HepG2 (cell line): ENCODE measurements around the gene DAG1. TPM values are rescaled to one million over a fixed set of nuclear protein-coding genes. Genes with fewer than 3 reads are reported as not detected.

Experiments
- ATF7 ChIP-seq, 2 experiments: fragments of 450-650 bp in 1 of 2; sonication (generic) in 1 of 2; formaldehyde crosslinking in 1 of 2; IDR thresholded peaks; 2 replicates each; pipeline versions ENCODE4 v1.4.0 to v1.6.1; 2016 to 2020; ENCODE audit warnings: antibody characterized with exemption in 1 of 2, mild to moderate bottlenecking in 1 of 2, missing genetic modification reagents in 1 of 2
- MAX ChIP-seq: IDR thresholded peaks from 2 replicates; pipeline ENCODE4 v1.6.1; 2012; ENCODE audit warnings: inconsistent platforms
- MEF2D ChIP-seq: sonication (generic); formaldehyde crosslinking; IDR thresholded peaks from 2 replicates; pipeline ENCODE4 v1.5.1; 2020; ENCODE audit warnings: mild to moderate bottlenecking, missing genetic modification reagents
- NCOA2 ChIP-seq: sonication (generic); formaldehyde crosslinking; IDR thresholded peaks from 2 replicates; pipeline ENCODE4 v1.8.0; 2022; ENCODE audit warnings: inconsistent platforms
- POGZ ChIP-seq: sonication (generic); formaldehyde crosslinking; IDR thresholded peaks from 2 replicates; pipeline ENCODE4 v1.4.0; 2020; ENCODE audit warnings: mild to moderate bottlenecking, missing genetic modification reagents
- SOX6 ChIP-seq, 2 experiments: fragments of 450-650 bp in 1 of 2; sonication (generic) in 1 of 2; formaldehyde crosslinking in 1 of 2; IDR thresholded peaks; 2 replicates each; pipeline versions ENCODE4 v1.4.0 to v1.6.1; 2017 to 2020; ENCODE audit warnings: antibody characterized with exemption in 1 of 2, mild to moderate bottlenecking in 1 of 2, missing genetic modification reagents in 1 of 2
- STAT6 ChIP-seq: sonication (generic); formaldehyde crosslinking; IDR thresholded peaks from 2 replicates; pipeline ENCODE4 v1.4.0; 2020; ENCODE audit warnings: missing genetic modification reagents, mild to moderate bottlenecking, borderline replicate concordance
- TFE3 ChIP-seq: IDR thresholded peaks from 2 replicates; pipeline ENCODE4 v1.6.1; 2016
- TP53 ChIP-seq: sonication (generic); formaldehyde crosslinking; conservative IDR thresholded peaks from 2 replicates; pipeline ENCODE4 v1.4.0; 2020; ENCODE audit warnings: missing genetic modification reagents
- ZBTB33 ChIP-seq: sonication (generic); formaldehyde crosslinking; IDR thresholded peaks from 2 replicates; pipeline ENCODE4 v1.4.0; 2020; ENCODE audit warnings: missing genetic modification reagents
- ZMYM3 ChIP-seq: sonication (generic); formaldehyde crosslinking; IDR thresholded peaks from 2 replicates; pipeline ENCODE4 v1.5.1; 2020; ENCODE audit warnings: mild to moderate bottlenecking, missing genetic modification reagents
- ZMYM4 ChIP-seq: sonication (generic); formaldehyde crosslinking; IDR thresholded peaks from 2 replicates; pipeline ENCODE4 v1.8.1; 2023; ENCODE audit warnings: mild to moderate bottlenecking, missing genetic modification reagents
- ZNF251 ChIP-seq: sonication (generic); formaldehyde crosslinking; IDR thresholded peaks from 2 replicates; pipeline ENCODE4 v1.9.0; 2021; ENCODE audit warnings: mild to moderate bottlenecking, missing genetic modification reagents
- ZNF432 ChIP-seq: sonication (generic); formaldehyde crosslinking; IDR thresholded peaks from 2 replicates; pipeline ENCODE4 v1.5.0; 2020; ENCODE audit warnings: missing genetic modification reagents, mild to moderate bottlenecking, borderline replicate concordance
- ZNF556 ChIP-seq: sonication (generic); formaldehyde crosslinking; IDR thresholded peaks from 2 replicates; pipeline ENCODE4 v1.4.0; 2020; ENCODE audit warnings: mild to moderate bottlenecking, missing genetic modification reagents, borderline replicate concordance
- ZNF639 ChIP-seq: conservative IDR thresholded peaks from 2 replicates; pipeline ENCODE4 v1.6.1; 2018; ENCODE audit warnings: missing genetic modification reagents
- ZNF704 ChIP-seq: sonication (generic); formaldehyde crosslinking; IDR thresholded peaks from 2 replicates; pipeline ENCODE4 v1.8.1; 2023; ENCODE audit warnings: mild to moderate bottlenecking, inconsistent platforms, moderate library complexity, missing genetic modification reagents, borderline replicate concordance
- ZNF761 ChIP-seq: sonication (generic); formaldehyde crosslinking; conservative IDR thresholded peaks from 2 replicates; pipeline ENCODE4 v1.4.0; 2020; ENCODE audit warnings: mild to moderate bottlenecking, missing genetic modification reagents
- polyA plus RNA-seq, 8 experiments: library from polyadenylated mRNA; depleted of rRNA in 3 of 8; stranded (reverse) in 7 of 8; unstranded in 1 of 8; fragments of >200 nt; fragmentation: Illumina TruSeq in 4 of 8; extraction: Trizol in 4 of 8; gene quantifications; 2 replicates each; pipeline versions ENCODE4 v1.2.1 to v1.2.3, GENCODE V29; 2011 to 2016; ENCODE audit warnings: low read depth in 4 of 8, missing spikeins in 1 of 8, mixed read lengths in 1 of 8; ENCODE audit not compliant: insufficient read depth in 1 of 8
- total RNA-seq, 5 experiments: library from RNA; depleted of rRNA; stranded (reverse); fragments of >200 nt; fragmentation: Illumina TruSeq; extraction: Trizol; gene quantifications; 2 replicates each; pipeline ENCODE4 v1.2.3, GENCODE V29; 2016; ENCODE audit warnings: low read depth in 1 of 5

The DAG1 gene
- total and polyA plus RNA-seq, 2 of the 13 experiments (the other 11 are each of a cell fraction or from before 2014, with no cell fraction given), result 47.3 to 50.4 TPM

- TF ChIP-seq MEF2D (CRISPR knock-in tag) (peak; percentile 28; the same call in 1 of the 2 replicates), SOX6 (IDR thresholded peaks at IDR 0.05) (no peak), SOX6 (CRISPR knock-in tag; IDR thresholded peaks at IDR 0.05) (peak; percentile 48), ZNF556 (CRISPR knock-in tag) (0 out of 2 replicates have a peak, but pooled peaks have one; percentile 53), NCOA2 (peak; percentile 13), ZMYM4 (CRISPR knock-in tag) (no peak), ATF7 (IDR thresholded peaks at IDR 0.05) (no peak), ATF7 (CRISPR knock-in tag; IDR thresholded peaks at IDR 0.05) (0 out of 2 replicates have a peak, but pooled peaks have one; percentile 35), ZNF639 (CRISPR knock-in tag) (0 out of 2 replicates have a peak, but pooled peaks have one; percentile 34), ZBTB33 (CRISPR knock-in tag) (0 out of 2 replicates have a peak, but pooled peaks have one; percentile 9), STAT6 (CRISPR knock-in tag) (no peak), ZNF251 (0 out of 2 replicates have a peak, but pooled peaks have one; percentile 36), TFE3 (0 out of 2 replicates have a peak, but pooled peaks have one; percentile 21), ZNF704 (0 out of 2 replicates have a peak, but pooled peaks have one; percentile 38), TP53 (0 out of 2 replicates have a peak, but pooled peaks have one; percentile 22), ZNF432 (CRISPR knock-in tag) (no peak), POGZ (peak; percentile 9; the same call in 1 of the 2 replicates), MAX (peak; percentile 54), ZMYM3 (peak; percentile 53; the same call in 1 of the 2 replicates), ZNF761 (peak; percentile 45; the same call in 1 of the 2 replicates)
Measured at GRCh38 chr3:49469037-49469935, 781 bp upstream of the DAG1 start (continued).
